Endothelial cell of umbilical vein (primary cell): ENCODE data around the gene RTKN. TPM values are rescaled to one million over a fixed set of nuclear protein-coding genes. Genes with fewer than 3 reads are reported as not detected.

ENCODE experiments used
- BruUV-seq: library from RNA; stranded (reverse); fragments of 400-500 nt; replicated peaks from 2 replicates; lab custom pipeline; 2021; lab: Mats Ljungman, UMichigan
- CTCF ChIA-PET: fragments of 300-600, 350-600 bp; sonication (Branson Sonifier 250); formaldehyde crosslinking; loops from one replicate; lab custom pipeline; 2021; ENCODE audit warnings: antibody characterized with exemption, inconsistent platforms; lab: Charles Lee
- POLR2A ChIA-PET: fragments of 300-600, 350-600 bp; sonication (Branson Sonifier 250); formaldehyde crosslinking; loops from one replicate; lab custom pipeline; 2021; ENCODE audit warnings: antibody characterized with exemption, inconsistent platforms; lab: Charles Lee
- DNase-seq: peaks from one replicate; pipeline ENCODE4 v3.0.0-alpha.2; 2011; ENCODE audit warnings: low read depth, low spot score
- FAIRE-seq: peaks from 2 replicates; lab custom pipeline; 2011; peaks lifted over from hg19 to GRCh38; lab: Jason Lieb, UNC
- H2AFZ ChIP-seq: 2 replicates; pipeline ENCODE4 v1.6.0; 2012; ENCODE audit warnings: low read depth, low read length, control low read depth, inconsistent platforms
- H3K27ac ChIP-seq: 2 replicates; pipeline ENCODE4 v1.5.1; 2011; ENCODE audit warnings: low read depth, mild to moderate bottlenecking, control low read depth, low read length, moderate library complexity; ENCODE audit not compliant: insufficient read depth
- H3K27me3 ChIP-seq, 2 experiments: 2 replicates each; pipeline versions ENCODE4 v1.6.0 to v1.6.1; 2011; ENCODE audit warnings: low read length in 2 of 2, mixed read lengths in 1 of 2; ENCODE audit not compliant: control insufficient read depth in 2 of 2, insufficient read depth in 2 of 2
- H3K36me3 ChIP-seq, 2 experiments: 2 replicates in 1 of 2; 3 replicates in 1 of 2; pipeline ENCODE4 v1.5.1; 2011; ENCODE audit warnings: low read length in 2 of 2, mild to moderate bottlenecking in 1 of 2, moderate library complexity in 1 of 2; ENCODE audit not compliant: control insufficient read depth in 2 of 2, insufficient read depth in 2 of 2; ENCODE audit errors: extremely low read depth in 1 of 2
- H3K4me1 ChIP-seq: 3 replicates; pipeline ENCODE4 v1.5.1; 2011; ENCODE audit warnings: mild to moderate bottlenecking, low read length; ENCODE audit not compliant: control insufficient read depth, insufficient read depth; ENCODE audit errors: extremely low read depth
- H3K4me2 ChIP-seq: 2 replicates; pipeline ENCODE4 v1.6.1; 2011; ENCODE audit warnings: low read length, control low read depth, mixed read lengths; ENCODE audit not compliant: insufficient read depth
- H3K4me3 ChIP-seq, 3 experiments: fragments of 200-600 bp in 1 of 3; sonication (generic), shearing (Covaris generic) in 1 of 3; replicated peaks in 1 of 3; 2 replicates each; pipeline ENCODE4 v1.5.1; 2011 to 2016; ENCODE audit warnings: control low read depth in 3 of 3, low read length in 3 of 3, mild to moderate bottlenecking in 2 of 3, inconsistent platforms in 1 of 3, low read depth in 1 of 3, moderate library complexity in 1 of 3; ENCODE audit not compliant: insufficient read depth in 1 of 3
- H3K79me2 ChIP-seq: 2 replicates; pipeline ENCODE4 v1.6.0; 2012; ENCODE audit warnings: low read length, inconsistent platforms; ENCODE audit not compliant: control insufficient read depth, insufficient read depth
- H3K9ac ChIP-seq: replicated peaks from 2 replicates; pipeline ENCODE3; 2011; ENCODE audit warnings: low read length, control low read depth; ENCODE audit not compliant: insufficient read depth; ENCODE audit errors: extremely low read depth
- H3K9me1 ChIP-seq: replicated peaks from 3 replicates; pipeline ENCODE4 v1.6.0; 2011; ENCODE audit warnings: mild to moderate bottlenecking, low read length; ENCODE audit not compliant: control insufficient read depth, insufficient read depth; ENCODE audit errors: extremely low read depth
- H3K9me3 ChIP-seq: replicated peaks from 2 replicates; pipeline ENCODE4 v1.5.1; 2012; ENCODE audit warnings: low read length, inconsistent platforms; ENCODE audit not compliant: control insufficient read depth, insufficient read depth
- H4K20me1 ChIP-seq: replicated peaks from 2 replicates; pipeline ENCODE3; 2011; ENCODE audit warnings: mild to moderate bottlenecking, low read length; ENCODE audit not compliant: control insufficient read depth, insufficient read depth; ENCODE audit errors: extremely low read depth
- EZH2 ChIP-seq: IDR thresholded peaks from 2 replicates; pipeline ENCODE4 v1.6.1; 2012; ENCODE audit warnings: borderline replicate concordance, low read depth, mild to moderate bottlenecking, moderate library complexity, low read length, inconsistent platforms; ENCODE audit not compliant: severe bottlenecking
- FOS ChIP-seq: IDR thresholded peaks from 2 replicates; pipeline ENCODE4 v1.6.1; 2011; ENCODE audit warnings: mild to moderate bottlenecking, low read length, moderate library complexity, borderline replicate concordance; ENCODE audit not compliant: insufficient read depth
- GATA2 ChIP-seq: IDR thresholded peaks from 2 replicates; pipeline ENCODE4 v1.7.0; 2011; ENCODE audit warnings: low read depth, mild to moderate bottlenecking, moderate library complexity, mixed read lengths, low read length; ENCODE audit not compliant: insufficient read length, insufficient read depth
- JUN ChIP-seq: IDR thresholded peaks from 2 replicates; pipeline ENCODE4 v1.6.1; 2011; ENCODE audit warnings: borderline replicate concordance, low read depth; ENCODE audit not compliant: insufficient read length, insufficient read depth
- MYC ChIP-seq: IDR thresholded peaks from one replicate; pipeline ENCODE4 v1.6.1; 2011; ENCODE audit warnings: mild to moderate bottlenecking, low read depth, low read length
- POLR2A ChIP-seq: IDR thresholded peaks from 2 replicates; pipeline ENCODE4 v1.6.1; 2012; ENCODE audit warnings: low read depth, mild to moderate bottlenecking, control low read depth, low read length
- POLR2AphosphoS5 ChIP-seq: IDR thresholded peaks from 2 replicates; pipeline ENCODE4 v1.6.1; 2012; ENCODE audit warnings: low read depth, mild to moderate bottlenecking, control low read depth, low read length, moderate library complexity; ENCODE audit not compliant: insufficient read depth
- dilution Hi-C: fragments of 300-500 bp; cut with MboI; formaldehyde crosslinking; loops from one replicate; pipeline ENCODE4 v1.15.0; 2019; ENCODE audit warnings: low sequenced_read_pairs; ENCODE audit not compliant: extremely low pct_ligation_motif_present
- intact Hi-C: fragments of 100-400 bp; cut with micrococcal nuclease; formaldehyde crosslinking; loops from one replicate; pipeline ENCODE4 v1.10.0; 2022
- polyA plus RNA-seq, 4 experiments: library from polyadenylated mRNA; depleted of rRNA in 3 of 4; stranded (reverse) in 3 of 4; unstranded in 1 of 4; fragments of >200 nt; gene quantifications; 2 replicates each; pipeline versions ENCODE4 v1.2.1 to v1.2.3, GENCODE V29; 2011 to 2012; ENCODE audit warnings: missing spikeins in 1 of 4
- total RNA-seq: library from RNA; stranded (reverse); gene quantifications from 2 replicates; pipeline ENCODE4 v1.2.3, GENCODE V29; 2021
- TF ChIP-seq, protein P1 (sequence below): IDR thresholded peaks from 2 replicates; pipeline ENCODE4 v1.6.1; 2011; ENCODE audit not compliant: insufficient read depth, insufficient read length
- TF ChIP-seq, protein P2 (sequence below), 2 donors: IDR thresholded peaks; 1 replicate in 1 of 2; 2 replicates in 1 of 2; pipeline ENCODE4 v1.5.1; 2011; ENCODE audit warnings: low read length in 2 of 2, mild to moderate bottlenecking in 2 of 2, moderate library complexity in 2 of 2, control low read depth in 1 of 2, inconsistent platforms in 1 of 2, low read depth in 1 of 2; ENCODE audit not compliant: insufficient read depth in 1 of 2; ENCODE audit errors: extremely low read depth in 1 of 2

Gene RTKN
- total and polyA plus RNA-seq, 2 donors (not counting 3 experiments of a cell fraction or from before 2014, with no cell fraction given), result 20.0 to 20.7 TPM

- Histone ChIP-seq H3K27me3 (no peaks in the 10 kb centered on the region), H2AFZ (no peak overlapping the region), H4K20me1 (no peaks in the 10 kb centered on the region), H3K4me2 (no peak overlapping the region), H3K9me1 (no peaks in the 10 kb centered on the region), H3K9me3 (no peaks in the 10 kb centered on the region), H3K4me1 (peaks cover 5% of the 10 kb centered on the region), H3K36me3 (peaks cover 3 to 14% of the 10 kb centered on the region in 2 experiments), H3K79me2 (no peaks in the 10 kb centered on the region), H3K9ac (no peak overlapping the region), H3K4me3 (no peak overlapping the region), H3K27ac (no peak overlapping the region)
- intact Hi-C loops (no loop called here), dilution Hi-C loops (no loop called here)
- TF ChIP-seq POLR2AphosphoS5 (no peak), GATA2 (no peak), EZH2 (no peak), POLR2A (no peak), MYC (no peak), FOS (no peak)
- FAIRE-seq (no peak), DNase-seq (no peak)
- no TSS peak for BruUV-seq
- ChIA-PET POLR2A (no interaction called here), CTCF (interaction anchor here (0.9 to 2.1 kb wide), 3 partner anchors 8 to 42 kb away, joined by 3 to 8 read pairs (median 3); no protein-coding TSS in a partner anchor)
Observed at GRCh38 chr2:74489906-74490305, 48.2 kb upstream of the RTKN start.

DNA sequence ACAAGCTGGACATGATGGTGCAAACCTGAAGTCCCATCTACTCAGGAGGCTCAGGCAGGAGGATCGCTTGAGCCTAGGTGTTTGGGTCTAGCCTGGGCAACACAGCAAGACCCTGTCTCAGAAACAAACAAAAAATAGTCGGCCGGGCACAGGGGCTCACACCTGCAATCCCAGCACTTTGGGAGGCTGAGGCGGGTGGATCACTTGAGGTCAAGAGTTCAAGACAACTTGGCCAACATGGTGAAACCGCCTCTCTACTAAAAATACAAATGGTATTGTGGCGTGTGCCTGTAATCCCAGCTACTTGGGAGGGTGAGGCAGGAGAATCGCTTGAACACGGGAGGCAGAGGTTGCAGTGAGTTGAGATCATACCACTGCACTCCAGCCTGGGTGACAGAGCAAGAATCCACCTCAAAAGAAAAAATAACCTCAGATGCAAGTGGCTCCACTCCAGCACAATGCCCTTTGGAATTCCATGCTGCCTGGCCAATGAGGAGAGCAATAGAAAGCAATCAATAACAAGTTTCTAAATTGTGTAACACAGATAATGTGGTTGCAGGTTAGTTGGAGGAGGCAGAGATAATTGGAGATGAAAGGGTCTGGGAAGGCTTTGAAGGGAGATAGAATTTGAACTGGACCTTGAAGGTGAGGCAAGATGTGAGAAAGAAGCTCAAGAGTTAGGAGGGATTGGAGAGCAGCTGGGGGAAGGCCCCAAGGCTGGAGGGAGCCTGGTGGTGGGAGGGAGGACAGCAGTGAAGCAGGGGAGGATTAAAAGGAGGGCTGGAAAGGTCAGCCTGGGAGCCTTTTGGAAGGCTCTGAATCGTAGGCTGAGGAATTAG lies 47.1 kb upstream of the RTKN start:
- intact Hi-C loops, result no loop called here
- Histone ChIP-seq H3K4me2 (no peak overlapping the region), H3K9me1 (no peaks in the 10 kb centered on the region), H3K27ac (no peak overlapping the region), H3K36me3 (peaks cover 3 to 14% of the 10 kb centered on the region in 2 experiments), H3K4me1 (peaks cover 4% of the 10 kb centered on the region), H2AFZ (no peak overlapping the region), H4K20me1 (no peaks in the 10 kb centered on the region), H3K27me3 (no peaks in the 10 kb centered on the region), H3K79me2 (no peaks in the 10 kb centered on the region), H3K9ac (no peak overlapping the region), H3K9me3 (no peaks in the 10 kb centered on the region), H3K4me3 (no peak overlapping the region)
- CTCF ChIA-PET, result interaction anchor here (0.9 to 2.1 kb wide), 2 partner anchors 9 to 43 kb away, joined by 3 to 8 read pairs; no protein-coding TSS in a partner anchor
- dilution Hi-C loops, result no loop called here
- FAIRE-seq, result no peak
- no peak for DNase-seq
- no peak for TF ChIP-seq GATA2
- no peak for TF ChIP-seq MYC
- no peak for TF ChIP-seq FOS
- no peak for TF ChIP-seq JUN
- no peak for TF ChIP-seq POLR2AphosphoS5
- TF ChIP-seq, protein P1, sequence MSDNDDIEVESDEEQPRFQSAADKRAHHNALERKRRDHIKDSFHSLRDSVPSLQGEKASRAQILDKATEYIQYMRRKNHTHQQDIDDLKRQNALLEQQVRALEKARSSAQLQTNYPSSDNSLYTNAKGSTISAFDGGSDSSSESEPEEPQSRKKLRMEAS, result no peak
- TF ChIP-seq EZH2, result no peak
- TF ChIP-seq, protein P2, sequence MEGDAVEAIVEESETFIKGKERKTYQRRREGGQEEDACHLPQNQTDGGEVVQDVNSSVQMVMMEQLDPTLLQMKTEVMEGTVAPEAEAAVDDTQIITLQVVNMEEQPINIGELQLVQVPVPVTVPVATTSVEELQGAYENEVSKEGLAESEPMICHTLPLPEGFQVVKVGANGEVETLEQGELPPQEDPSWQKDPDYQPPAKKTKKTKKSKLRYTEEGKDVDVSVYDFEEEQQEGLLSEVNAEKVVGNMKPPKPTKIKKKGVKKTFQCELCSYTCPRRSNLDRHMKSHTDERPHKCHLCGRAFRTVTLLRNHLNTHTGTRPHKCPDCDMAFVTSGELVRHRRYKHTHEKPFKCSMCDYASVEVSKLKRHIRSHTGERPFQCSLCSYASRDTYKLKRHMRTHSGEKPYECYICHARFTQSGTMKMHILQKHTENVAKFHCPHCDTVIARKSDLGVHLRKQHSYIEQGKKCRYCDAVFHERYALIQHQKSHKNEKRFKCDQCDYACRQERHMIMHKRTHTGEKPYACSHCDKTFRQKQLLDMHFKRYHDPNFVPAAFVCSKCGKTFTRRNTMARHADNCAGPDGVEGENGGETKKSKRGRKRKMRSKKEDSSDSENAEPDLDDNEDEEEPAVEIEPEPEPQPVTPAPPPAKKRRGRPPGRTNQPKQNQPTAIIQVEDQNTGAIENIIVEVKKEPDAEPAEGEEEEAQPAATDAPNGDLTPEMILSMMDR (IDR thresholded peaks at IDR 0.05; ENCODE audit: extremely low read depth in 1 of 2, insufficient read depth in 1 of 2, low read depth in 1 of 2, low read length in 2 of 2), result no peak
- TF ChIP-seq POLR2A, result no peak
- BruUV-seq, result no TSS peak
- POLR2A ChIA-PET, result no interaction called here
